ENCODE measurements around the gene KCTD17. TPM values are rescaled to one million over a fixed set of nuclear protein-coding genes. Genes with fewer than 3 reads are reported as not detected.

Gene KCTD17
- total RNA-seq, 1 donor from 2014 or later, result 19.2 TPM

DNA sequence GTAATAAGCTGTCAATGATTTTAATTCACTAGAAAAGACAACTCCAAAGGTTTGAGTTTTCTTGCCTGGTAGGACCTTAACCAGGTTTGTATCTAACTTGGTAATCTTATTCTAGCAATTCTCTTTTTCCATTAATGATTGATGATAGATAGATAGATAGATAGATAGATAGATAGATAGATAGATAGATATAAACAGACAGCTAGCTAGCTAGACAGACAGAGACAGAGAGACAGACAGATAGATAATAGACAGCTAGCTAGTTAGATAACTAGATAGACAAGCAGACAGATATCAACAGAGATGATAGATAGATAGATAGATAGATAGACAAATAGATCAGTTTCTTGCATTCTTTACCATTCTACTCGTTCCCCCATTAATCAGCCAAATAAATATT is 42.7 kb downstream of the KCTD17 start:
- no peaks in the 10 kb centered on the region for H3K36me3 ChIP-seq
- peaks cover 25% of the 10 kb centered on the region for H3K27me3 ChIP-seq
- no peak overlapping the region for H3K4me3 ChIP-seq
- ATAC-seq, result no peak
- intact Hi-C loops (cut with DNase I), result no loop called here
- H3K4me1 ChIP-seq, result no peaks in the 10 kb centered on the region
- TF ChIP-seq, protein P1, sequence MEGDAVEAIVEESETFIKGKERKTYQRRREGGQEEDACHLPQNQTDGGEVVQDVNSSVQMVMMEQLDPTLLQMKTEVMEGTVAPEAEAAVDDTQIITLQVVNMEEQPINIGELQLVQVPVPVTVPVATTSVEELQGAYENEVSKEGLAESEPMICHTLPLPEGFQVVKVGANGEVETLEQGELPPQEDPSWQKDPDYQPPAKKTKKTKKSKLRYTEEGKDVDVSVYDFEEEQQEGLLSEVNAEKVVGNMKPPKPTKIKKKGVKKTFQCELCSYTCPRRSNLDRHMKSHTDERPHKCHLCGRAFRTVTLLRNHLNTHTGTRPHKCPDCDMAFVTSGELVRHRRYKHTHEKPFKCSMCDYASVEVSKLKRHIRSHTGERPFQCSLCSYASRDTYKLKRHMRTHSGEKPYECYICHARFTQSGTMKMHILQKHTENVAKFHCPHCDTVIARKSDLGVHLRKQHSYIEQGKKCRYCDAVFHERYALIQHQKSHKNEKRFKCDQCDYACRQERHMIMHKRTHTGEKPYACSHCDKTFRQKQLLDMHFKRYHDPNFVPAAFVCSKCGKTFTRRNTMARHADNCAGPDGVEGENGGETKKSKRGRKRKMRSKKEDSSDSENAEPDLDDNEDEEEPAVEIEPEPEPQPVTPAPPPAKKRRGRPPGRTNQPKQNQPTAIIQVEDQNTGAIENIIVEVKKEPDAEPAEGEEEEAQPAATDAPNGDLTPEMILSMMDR (IDR thresholded peaks at IDR 0.05), result no peak
- DNase-seq, result no peak
- H3K9me3 ChIP-seq, result no peaks in the 10 kb centered on the region
- no peak overlapping the region for H3K27ac ChIP-seq

GRCh38 chr22:37095113-37095512 is 43.6 kb downstream of the KCTD17 start:
- no peaks in the 10 kb centered on the region for H3K36me3 ChIP-seq
- ATAC-seq (no peak), DNase-seq (no peak)
- intact Hi-C loops (cut with DNase I), result no loop called here
- H3K4me3 ChIP-seq, result no peak overlapping the region
- no peak overlapping the region for H3K27ac ChIP-seq
- no peaks in the 10 kb centered on the region for H3K4me1 ChIP-seq
- TF ChIP-seq, protein P1 (IDR thresholded peaks at IDR 0.05), result no peak
- H3K27me3 ChIP-seq, result peaks cover 25% of the 10 kb centered on the region
- no peaks in the 10 kb centered on the region for H3K9me3 ChIP-seq

DNA sequence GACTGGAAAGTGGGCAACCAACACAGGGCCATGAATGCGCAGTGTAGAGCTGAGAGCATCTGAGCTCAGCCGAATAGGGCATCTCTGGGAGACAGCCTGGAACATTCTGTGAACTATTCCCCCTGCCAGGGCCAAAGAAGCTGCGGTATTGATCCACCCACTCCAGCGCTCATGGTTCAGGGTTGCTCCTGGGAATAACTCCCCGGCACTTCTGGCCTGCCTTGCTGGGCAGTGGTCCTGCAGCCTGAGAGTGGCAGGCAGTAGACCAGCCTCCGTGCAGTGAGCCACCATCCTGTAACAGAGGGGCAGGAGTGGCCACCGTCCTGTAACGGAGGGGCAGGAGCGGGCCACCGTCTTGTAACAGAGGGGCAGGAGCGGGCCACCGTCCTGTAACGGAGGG is 45.8 kb downstream of the KCTD17 start:
- intact Hi-C loops (cut with DNase I), result no loop called here
- TF ChIP-seq, protein P1 (IDR thresholded peaks at IDR 0.05), result no peak
- no peaks in the 10 kb centered on the region for H3K4me1 ChIP-seq
- no peaks in the 10 kb centered on the region for H3K36me3 ChIP-seq
- no peaks in the 10 kb centered on the region for H3K9me3 ChIP-seq
- H3K27me3 ChIP-seq, result peaks cover 25% of the 10 kb centered on the region
- no peak overlapping the region for H3K27ac ChIP-seq
- ATAC-seq (no peak), DNase-seq (no peak)
- H3K4me3 ChIP-seq, result no peak overlapping the region

DNA sequence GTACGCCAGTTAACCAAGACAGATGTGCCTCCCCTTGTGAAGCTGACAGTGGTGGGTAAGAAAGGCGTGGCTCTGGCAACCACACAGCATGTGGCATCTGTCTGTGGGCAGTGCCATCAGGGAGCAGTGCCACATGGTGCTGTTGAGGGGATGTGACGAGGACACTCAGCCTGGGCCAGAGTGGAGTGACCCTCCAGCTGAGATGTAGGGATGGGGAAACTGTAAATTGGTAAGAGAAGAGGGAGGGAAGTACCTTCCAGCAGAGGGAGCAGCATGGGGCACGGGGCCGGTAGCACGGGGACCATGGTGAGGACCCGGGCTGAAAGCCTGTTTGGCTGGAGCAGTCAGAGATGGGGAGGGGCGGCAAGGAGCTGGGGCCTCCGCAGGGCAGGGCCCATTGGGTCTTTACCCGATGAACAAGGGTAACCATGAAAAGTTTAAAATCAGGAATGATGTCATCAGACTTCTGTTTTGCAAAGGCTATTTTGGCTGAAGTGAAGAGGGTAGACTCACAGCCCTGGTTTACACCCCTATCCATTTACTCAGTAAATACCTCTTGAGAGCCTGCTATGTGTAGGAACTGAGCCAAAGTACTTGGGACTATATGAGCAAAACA is 47.5 kb downstream of the KCTD17 start:
- intact Hi-C loops (cut with DNase I), result no loop called here
- H3K27ac ChIP-seq, result no peak overlapping the region
- ATAC-seq, result peak; percentile 61

GRCh38 chr22:37100589-37101127 is 49.1 kb downstream of the KCTD17 start:
- no peak for DNase-seq
- Histone ChIP-seq H3K27ac (no peak overlapping the region), H3K27me3 (peaks cover 19% of the 10 kb centered on the region), H3K4me1 (no peaks in the 10 kb centered on the region), H3K4me3 (no peak overlapping the region), H3K36me3 (no peaks in the 10 kb centered on the region), H3K9me3 (no peaks in the 10 kb centered on the region)
- TF ChIP-seq, protein P1 (IDR thresholded peaks at IDR 0.05), result no peak
- intact Hi-C loops (cut with DNase I), result no loop called here
- ATAC-seq, result peak; percentile 63

More for the DNA sequence above, 47.5 kb downstream of the KCTD17 start:
- Histone ChIP-seq H3K9me3 (no peaks in the 10 kb centered on the region), H3K4me3 (no peak overlapping the region), H3K4me1 (no peaks in the 10 kb centered on the region), H3K36me3 (no peaks in the 10 kb centered on the region), H3K27me3 (peaks cover 25% of the 10 kb centered on the region)
- TF ChIP-seq, protein P1 (IDR thresholded peaks at IDR 0.05), result peak; percentile 16
- no peak for DNase-seq
